ENCODE data around the gene C9.
"Not testable (repeated sequence)": the region's sequence is repeated elsewhere in the genome, so short reads cannot be mapped to it uniquely, and the experiment has no call there.

Gene C9

DNA sequence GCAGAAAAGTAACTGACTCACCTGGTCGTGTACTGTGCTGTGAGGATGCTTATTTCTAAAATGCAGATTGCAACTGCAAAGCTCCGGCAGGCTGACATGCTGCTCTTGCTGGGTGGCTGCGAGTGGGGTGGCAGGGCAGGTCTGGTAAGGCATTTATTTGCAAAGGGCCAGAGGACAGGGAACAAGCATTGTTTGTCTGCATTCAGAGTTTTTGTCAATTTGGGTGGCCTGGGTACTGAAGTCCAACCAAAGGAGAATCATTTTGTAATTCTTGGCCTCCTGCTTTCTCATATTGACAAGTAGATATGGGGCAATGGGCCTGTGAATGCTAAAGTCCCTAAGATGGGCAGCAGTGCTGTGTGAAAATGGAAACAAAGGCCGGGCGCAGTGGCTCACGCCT, at the start of gene C9:
C9 (minus strand) TSS at position 129 of the 400 bp plus-strand sequence; CDS start at position 98, 31 bp downstream.
- no peak for DNase-seq (ENCODE audit: low read depth)

DNA sequence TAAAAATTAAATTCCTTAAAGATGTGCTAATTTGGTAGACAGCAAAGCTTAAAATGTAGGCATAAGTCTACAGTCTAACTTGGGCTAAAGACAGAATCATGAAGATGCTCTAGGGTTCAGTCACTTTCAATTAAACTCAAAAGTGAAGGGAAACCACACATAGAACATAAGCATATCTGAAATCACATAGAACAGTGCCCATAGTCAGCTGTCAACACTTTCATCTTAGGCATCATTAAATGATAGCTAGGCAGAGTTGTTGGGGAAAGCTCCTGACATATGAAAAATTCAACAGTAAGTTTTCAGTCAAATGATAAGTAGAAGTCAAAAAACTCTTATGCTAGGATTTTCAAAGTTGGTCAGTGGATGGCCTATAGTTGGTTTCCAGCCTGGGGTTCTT, 49.5 kb upstream of the C9 start:
- DNase-seq (ENCODE audit: low read depth): no peak

DNA sequence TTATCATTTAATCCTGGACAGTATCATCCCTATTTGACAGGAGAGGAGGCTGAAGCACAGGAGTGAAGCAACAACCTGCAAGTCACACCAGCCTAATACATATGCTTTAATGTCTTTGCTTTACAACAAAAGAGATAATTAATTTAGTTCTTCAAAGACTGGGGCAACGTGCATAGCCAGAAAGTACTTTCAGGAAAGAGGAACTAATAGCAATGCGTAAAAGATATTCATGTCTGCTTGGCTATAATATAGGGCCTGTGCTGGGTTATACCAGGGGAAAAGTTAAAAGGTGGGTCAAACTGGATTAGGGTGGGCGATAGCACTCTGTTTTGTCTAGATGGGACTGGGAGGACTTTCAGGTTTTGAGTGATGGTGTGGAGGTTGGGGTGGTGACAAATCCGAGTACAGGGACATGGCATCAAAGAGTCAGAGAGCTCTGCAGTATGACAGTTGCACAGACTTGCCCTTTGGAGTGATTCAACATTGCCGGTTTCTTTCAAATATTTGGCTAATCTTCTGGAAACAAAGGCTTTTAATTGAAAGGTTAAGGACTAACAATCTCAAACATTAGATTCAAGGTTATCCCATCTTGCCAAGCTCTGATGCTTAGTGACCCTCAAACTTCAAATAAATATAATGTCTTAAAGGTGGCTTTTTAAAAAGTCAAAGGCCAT, 48.6 kb upstream of the C9 start:
- DNase-seq (ENCODE audit: low read depth): no peak

DNA sequence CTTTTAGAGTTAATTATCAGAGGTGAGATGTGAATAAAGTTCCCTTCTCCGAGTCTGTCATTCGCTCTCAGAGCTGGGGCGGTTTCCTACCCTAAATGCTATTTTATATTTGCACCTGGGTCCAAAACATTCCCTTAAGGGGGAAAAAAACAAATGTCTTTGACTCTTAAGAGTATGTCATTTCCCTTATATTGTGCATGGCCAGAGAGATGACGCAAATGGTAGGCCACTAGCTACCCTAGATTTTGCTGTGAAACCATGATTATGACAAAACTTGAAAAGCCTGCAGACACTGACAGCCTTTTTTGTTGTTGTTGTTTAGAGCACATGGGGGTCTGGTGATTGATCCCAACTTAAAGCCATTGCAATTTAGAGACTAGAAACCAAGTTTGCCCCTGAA, 47.7 kb upstream of the C9 start:
- DNase-seq (ENCODE audit: low read depth): no peak

DNA sequence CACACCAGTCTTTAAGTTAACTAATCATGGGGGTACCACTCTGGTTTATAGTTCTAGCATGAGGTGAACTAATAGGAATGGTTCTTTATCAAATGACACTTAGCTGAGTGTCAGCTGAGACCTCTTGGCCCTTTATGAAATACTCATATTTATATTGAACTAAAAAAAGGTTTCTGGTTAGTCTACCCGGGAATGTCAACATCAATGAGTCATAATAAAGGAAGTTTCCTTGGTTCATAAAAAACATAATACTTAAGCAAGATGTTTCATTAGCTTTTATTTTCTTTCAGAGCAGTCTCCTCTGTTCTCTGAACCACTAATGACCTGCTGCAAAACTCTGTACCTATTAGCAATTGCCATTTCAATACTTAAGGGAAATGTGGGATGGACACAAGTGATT, 46.8 kb upstream of the C9 start:
- DNase-seq (ENCODE audit: low read depth): peak; percentile 80

DNA sequence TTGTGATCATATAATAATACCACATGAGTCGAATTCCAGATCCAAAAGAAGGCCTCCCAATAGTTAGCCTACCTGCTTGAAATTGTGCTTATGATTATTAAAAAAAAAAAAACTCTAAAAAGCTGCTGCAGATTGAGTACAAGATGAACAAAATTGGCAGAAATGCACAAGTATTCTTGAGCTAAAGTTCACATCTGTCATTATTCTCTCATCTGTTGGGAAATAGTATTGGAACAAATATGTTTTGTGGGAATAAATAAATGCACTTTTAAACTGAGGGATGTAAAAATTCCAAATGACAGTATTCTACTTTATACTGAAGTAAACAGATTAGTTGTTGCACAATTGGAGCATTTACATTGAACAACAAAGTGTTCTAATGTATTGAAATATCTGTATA, 44.7 kb upstream of the C9 start:
- no peak for DNase-seq (ENCODE audit: low read depth)

DNA sequence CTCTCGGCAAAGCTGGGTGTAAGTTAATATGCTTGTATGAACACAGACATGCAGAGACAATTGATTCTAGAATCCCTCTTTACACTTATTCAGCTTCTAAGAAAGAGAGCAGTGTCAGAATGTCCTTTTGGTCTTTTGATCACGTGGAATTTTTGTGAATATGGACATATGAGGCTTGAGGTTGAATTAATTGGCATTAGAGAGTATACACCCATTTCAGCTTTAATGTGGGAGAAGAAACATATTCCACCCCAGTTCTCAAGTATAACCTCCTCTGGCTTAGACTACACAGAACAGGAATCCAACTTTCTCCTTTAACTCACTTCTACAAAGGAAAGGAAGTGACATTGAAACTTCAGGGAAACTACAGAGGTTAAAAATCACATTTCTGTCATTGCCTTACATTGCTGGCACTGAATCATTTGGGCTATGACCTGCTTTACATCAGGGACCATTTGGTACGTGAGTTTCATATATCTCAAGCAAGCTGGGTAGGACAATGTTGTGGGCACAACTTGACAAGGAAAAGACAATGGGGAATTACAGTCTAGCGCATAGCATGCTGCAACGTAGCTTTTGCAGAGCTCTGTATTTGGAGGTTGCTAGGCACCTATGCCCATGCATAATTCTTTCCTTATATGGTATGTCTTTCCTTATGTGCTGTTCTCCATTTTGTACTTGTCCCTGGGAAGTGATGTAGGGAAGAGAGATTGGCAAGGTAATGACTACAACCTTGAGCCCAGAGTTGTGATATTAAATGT, 41.0 kb upstream of the C9 start:
- DNase-seq (ENCODE audit: low read depth): no peak

DNA sequence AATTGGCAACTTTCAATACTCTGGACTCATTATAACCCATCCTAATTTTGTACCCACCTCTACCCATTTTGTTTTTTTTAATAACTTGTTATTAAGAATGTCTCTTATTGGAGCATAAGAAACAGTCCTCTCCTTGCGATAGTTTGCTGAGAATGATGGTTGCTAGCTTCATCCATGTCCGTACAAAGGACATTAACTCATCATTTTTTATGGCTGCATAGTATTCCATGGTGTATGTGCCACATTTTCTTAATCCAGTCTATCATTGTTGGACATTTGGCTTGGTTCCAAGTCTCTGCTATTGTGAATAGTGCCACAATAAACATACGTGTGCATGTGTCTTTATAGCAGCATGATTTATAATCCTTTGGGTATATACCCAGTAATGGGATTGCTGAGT, 39.5 kb upstream of the C9 start:
- not testable (repeated sequence) for DNase-seq (ENCODE audit: low read depth)

DNA sequence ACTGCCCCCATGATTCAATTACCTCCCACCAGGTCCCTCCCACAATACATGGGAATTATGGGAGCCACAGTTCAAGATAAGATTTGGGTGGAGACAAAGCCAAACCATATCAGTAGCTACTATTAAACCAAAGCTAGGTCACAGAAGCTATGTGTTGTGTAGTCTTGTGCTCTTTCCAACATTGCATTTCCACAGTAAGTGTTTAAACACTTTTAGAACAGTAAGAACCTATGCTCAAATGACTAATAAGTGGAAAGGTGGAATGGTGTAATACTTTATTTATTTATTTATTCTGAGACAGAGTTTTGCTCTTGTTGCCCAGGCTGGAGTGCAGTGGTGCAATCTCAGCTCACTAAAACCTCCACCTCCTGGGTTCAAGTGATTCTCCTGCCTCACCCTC, 37.8 kb upstream of the C9 start:
- DNase-seq (ENCODE audit: low read depth): not testable (repeated sequence)

DNA sequence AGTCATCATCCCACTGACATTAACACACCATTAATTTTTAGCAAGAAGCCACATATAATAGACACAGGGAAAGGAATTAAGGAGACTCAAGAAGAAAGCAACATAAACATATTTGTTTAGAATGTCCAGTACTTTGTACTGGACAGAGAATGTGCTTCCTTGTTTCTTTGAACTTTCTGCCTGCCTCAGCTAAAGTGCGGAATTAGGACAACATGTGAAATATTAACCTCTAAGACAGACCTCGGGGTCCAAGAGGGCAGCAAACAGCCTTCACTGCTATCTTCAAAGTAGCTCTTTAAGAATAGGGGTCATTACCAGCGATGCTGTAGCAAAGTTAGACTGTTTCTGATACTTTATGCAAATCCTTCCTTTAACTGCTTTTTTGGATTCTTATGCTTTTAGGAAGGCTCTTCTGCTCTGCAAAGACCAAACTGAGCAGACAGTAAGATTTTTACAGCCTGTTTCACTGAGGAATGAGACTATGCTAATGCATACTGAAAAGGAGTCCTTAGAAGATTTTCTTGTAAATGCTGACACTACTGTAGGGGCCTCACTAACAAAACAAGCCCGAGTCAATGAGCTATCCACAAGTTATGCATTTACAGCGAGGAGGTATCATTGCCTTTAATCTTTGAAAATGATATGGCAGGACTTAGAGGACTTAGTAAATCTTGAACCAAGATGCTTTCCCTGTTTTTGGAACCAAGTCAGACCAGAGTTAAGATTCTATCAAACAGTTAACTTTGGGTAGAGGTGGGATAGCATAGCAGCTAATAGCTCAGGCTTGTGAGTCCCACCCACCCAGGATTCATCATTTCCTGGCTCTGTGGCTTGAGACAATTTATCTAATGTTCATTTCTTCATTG, 36.7 kb upstream of the C9 start:
- DNase-seq (ENCODE audit: low read depth): peak; percentile 87

DNA sequence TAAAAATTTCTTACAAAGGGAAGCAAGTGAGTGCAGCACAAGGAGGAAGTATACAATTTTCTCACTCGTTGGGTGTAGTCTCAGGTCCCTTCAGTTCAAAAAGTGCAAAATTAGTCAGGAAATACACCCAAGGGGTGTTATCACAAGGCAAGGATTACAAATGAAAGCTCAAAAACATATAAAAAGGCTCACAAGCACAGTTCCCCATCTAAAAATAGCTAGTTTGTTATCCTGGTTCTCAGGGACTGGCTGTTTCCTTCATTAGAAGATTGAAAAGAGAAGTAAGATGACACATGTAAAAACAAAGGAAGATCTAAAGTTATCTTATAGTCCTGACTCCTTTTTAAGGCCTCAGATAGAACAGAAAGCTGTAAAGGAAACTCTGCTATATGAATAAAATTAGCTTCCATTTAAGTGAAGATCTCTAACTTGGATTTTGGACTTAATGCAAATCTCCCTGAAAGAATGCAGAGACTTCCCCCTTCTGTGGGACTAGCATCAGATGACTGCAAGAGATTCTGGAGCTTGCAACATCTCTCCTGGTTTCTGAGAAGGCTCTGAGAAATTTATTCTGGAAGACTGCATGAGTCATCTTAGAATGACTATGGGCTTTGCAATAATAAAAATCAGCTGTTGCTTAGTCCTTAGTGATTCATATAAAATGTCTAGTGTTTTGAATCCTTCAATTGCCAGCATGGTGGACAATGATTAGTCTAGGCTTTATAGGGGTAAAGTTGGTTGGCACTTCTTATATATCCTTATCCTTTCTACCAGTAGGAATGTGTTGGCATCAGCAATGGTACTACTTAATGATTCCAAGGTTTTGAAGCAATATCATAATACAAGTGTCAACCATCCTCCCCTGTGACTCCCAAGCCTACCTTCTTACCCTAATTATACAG, 35.1 kb upstream of the C9 start:
- peak; percentile 98 for DNase-seq (ENCODE audit: low read depth)

DNA sequence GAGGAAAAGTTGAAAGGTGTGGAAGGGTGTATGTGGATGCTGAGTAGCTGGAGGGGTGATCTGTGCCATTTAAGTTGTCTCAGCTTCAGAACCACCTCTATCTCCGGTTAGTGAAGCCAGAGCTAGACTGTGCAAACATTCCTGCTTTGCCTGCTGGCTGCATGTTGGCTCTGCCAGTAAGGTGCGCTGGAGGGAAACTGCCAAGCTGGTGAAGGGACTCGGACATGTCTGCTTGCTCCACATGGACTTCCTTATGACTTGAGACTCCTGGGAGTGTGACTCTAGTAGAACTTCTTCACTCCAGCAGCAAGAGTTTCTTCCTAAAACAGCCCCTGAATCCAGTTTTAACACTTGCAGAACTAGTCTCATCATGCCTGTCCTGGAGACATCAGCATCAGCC, 32.5 kb upstream of the C9 start:
- DNase-seq (ENCODE audit: low read depth): no peak

DNA sequence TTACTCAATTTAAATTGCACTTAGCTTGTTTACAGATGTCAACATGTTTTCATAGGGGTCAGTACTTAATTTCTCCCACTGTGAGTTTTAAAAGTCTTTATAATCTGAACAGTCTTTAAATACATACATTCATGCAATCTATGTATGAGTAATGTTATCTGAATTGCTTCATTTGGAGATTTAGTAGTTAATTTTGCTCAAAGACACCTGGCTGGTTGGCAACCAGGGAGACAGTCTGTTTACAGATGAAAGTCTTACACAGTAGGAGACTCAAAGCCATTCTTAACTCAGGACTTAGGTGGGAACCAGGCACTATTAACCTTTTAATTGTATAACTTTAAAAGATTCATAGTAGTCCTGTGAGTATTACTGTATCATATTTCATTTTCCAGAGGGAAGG, 31.2 kb upstream of the C9 start:
- DNase-seq (ENCODE audit: low read depth): no peak

DNA sequence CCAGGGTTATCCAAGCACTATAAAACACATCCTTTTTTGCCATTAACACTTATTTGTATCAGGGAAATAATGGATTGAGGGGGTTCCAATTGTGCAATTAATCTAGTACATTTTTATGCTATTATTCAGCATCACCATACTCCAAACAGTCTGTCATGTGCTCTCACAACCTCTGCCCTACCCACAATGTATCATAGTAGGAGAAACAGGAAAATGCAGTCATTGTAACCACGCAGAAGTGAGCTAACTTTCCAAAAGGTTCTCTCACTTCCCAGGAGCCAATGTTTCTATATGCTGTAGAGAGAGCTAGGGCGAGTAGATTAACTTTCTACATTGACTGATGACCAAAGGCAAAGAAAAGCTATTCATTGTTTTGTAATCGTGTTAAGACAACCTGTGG, 30.7 kb upstream of the C9 start:
- DNase-seq (ENCODE audit: low read depth): peak; percentile 82

DNA sequence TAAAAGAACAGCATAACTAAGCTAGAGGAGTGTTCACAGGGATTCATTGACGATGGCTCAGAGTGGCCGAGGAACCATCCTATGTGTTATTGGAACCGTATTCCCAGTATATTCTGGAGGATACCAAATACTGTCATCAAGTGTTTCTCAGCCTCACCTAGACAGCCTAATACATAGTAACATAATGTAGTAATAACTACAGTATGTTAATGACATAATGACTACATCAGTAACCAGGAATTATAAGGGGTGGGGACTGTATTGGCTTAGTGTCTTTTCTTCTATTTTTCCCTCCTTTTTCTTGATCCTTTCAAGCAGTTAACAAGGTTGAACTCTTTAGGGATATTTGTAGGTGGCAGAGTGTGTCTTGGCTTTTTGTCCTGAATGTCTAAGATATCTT, 26.6 kb upstream of the C9 start:
- no peak for DNase-seq (ENCODE audit: low read depth)

DNA sequence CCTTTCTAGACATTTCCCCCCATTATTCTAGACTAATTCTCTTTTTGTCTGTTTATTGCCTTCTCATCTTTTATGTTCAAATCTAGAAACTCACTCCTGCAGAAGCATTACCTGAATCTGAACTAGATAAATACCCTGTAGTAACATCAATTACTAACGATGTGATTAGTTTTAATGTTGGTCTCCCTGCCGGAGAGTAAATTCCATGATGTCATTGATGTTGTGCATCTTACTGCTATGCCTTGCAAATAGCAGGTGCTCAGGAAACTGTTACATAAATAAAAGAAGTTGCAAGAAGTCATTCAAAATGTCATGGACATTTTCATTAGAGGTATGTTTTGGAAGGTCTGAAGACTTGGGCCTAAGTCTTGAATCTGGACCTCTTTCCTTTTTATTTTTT, 23.0 kb upstream of the C9 start:
- no peak for DNase-seq (ENCODE audit: low read depth)

DNA sequence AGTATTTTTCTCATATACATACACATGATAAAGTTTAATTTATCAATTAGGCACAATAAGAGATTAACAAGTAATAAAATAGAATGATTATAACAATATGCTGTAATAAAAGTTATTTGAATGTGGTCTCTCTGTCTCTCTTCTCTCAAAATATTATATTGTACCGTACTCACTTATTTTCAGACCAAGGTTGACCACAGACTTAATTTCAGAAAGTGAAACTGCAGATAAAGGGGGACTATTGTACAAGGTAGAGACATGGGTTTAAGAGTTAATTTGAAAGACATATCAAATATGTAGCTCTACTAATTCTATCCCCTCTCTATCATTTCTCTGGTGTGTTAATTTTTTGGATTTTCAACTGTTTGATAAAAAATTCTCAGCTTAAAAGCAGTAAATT, 20.0 kb upstream of the C9 start:
- no peak for DNase-seq (ENCODE audit: low read depth)

DNA sequence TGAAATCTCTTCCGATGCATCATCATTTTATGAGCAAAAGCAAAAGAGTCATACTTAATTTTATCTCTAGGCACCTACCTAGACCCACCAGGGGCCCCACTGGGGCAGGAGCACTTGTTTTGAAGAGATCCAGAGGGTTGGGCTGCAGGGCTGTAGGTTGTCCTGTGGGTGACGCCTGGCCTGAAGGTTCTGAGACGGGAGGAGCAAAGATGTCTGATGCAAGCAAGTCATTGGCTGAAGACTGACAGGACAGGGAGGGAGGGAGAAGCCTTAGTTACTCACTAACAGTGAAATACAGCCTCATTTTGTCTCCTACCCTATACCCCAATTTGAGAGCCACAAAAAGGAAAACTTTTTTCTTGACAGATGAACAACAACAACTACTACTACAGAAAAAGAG, 17.1 kb upstream of the C9 start:
- no peak for DNase-seq (ENCODE audit: low read depth)

DNA sequence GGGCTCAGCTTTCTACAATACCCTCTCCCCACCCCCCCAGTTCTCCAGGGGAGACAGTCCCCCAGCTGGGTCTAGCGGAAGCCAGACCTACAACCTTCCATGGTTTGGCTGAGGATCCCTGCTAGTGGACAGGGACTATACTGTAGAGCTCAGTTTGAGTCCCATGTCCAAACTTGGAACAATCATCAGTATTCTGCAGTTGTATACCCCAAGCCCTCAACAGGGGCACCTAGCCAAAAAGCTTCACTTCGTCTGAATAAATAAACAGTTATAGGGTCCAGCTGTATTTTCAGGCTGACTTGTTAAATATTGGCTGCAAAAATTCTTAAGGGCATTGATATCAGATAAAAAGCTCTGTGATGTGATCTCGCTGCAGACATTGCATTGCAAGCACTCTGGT, 15.4 kb upstream of the C9 start:
- no peak for DNase-seq (ENCODE audit: low read depth)

DNA sequence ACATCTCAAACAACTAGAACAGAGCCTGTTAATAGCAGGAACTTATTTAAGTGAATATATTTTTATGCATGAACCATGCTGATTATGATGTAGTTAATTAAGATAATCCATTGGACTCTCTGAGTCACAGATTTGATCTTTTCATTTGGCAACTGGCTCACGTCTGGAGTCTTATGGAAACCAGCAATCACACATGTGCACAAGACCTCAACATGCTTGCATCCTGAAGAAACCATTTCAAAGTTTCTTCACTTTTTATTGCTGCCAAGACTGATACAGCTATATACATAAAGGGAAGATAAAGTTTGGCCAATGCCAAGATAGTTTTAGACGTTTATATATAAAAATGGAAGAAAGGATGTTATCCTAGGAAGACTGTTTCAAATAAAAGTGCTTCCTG, 13.3 kb upstream of the C9 start:
- DNase-seq (ENCODE audit: low read depth): no peak

DNA sequence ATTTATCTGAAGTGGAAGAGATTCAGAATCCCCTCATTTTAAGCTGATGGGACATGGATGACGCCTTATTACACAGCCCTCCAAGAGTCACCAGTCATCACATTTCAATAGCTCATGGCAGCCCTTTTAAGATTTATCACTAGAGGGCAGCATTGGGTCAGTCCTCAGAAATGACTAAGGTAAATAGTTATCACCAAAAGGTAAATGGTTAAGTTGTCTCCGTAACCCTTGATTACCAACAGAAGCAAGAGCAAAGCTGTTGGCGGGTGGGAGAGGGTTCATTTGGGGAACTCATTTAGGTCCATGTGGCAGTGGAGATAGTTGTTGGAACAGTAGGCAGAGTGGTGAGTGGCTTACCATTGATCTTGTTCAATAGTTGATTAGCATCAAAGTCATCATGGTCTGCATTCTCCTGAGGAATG, 12.0 kb upstream of the C9 start:
- peak; percentile 63 for DNase-seq (ENCODE audit: low read depth)

DNA sequence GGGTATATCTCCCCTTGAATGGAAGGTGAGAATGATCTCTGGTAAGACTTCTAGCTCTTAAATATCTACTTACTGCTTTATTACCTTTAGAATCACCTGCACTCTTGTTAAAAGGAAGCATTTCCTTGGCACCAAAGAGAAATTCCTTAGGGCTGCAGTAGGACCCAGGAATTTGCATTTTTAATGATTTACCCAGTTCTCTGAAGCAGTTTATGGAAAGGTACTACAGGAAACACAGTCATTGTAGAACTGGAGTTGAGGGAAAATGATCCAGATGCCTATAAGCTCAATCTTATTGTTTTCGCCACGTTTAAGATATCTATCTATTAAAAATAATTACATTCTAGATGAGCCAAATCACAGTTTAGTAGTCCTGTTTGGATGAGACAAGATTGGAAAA, 9.5 kb upstream of the C9 start:
- DNase-seq (ENCODE audit: low read depth): no peak

Measured in EH (cell line).